Prostate gland (tissue), 1 donor: ENCODE measurements around the gene PDXP.

Source experiments
- POLR2A ChIP-seq: fragments of 450-650 bp; IDR thresholded peaks from one replicate; pipeline ENCODE4 v1.6.1; 2016; ENCODE audit warnings: antibody characterized with exemption, mild to moderate bottlenecking
- POLR2AphosphoS5 ChIP-seq: sonication (generic); formaldehyde crosslinking; IDR thresholded peaks from one replicate; pipeline ENCODE4 v1.6.1; 2017; ENCODE audit warnings: antibody characterized with exemption

GRCh38 chr22:37618072-37618656 is 40.4 kb upstream of the PDXP start:
- TF ChIP-seq POLR2AphosphoS5 = no peak
- no peak for TF ChIP-seq POLR2A
